Activated CD8-positive, alpha-beta T cell treated with anti-CD3 and anti-CD28 coated beads for 36 hours (primary cell): ENCODE data around the gene PLEKHH3. TPM values are rescaled to one million over a fixed set of nuclear protein-coding genes. Genes with fewer than 3 reads are reported as not detected.

ENCODE experiments used
- ATAC-seq: fragments of 200-7000 bp; cut with Tn5 transposase; one replicate; pipeline ENCODE4 v1.10.0; 2021; ENCODE audit warnings: mild to moderate bottlenecking, moderate library complexity
- CTCF ChIA-PET: fragments of 350-600 bp; sonication (Branson Sonifier 250); formaldehyde crosslinking; loops from one replicate; lab custom pipeline; 2021; ENCODE audit warnings: antibody characterized with exemption; lab: Charles Lee
- POLR2A ChIA-PET: fragments of 350-600 bp; sonication (Branson Sonifier 250); formaldehyde crosslinking; loops from one replicate; lab custom pipeline; 2021; ENCODE audit warnings: antibody characterized with exemption; lab: Charles Lee
- DNase-seq: peaks from one replicate; pipeline ENCODE4 v3.0.0-alpha.2; 2020
- H3K27ac Mint-ChIP-seq: one replicate; pipeline ENCODE4 v1.8.0; 2021; ENCODE audit warnings: mild to moderate bottlenecking, mixed read lengths
- H3K27me3 Mint-ChIP-seq: one replicate; pipeline ENCODE4 v1.8.0; 2021; ENCODE audit warnings: mixed read lengths
- H3K36me3 Mint-ChIP-seq: one replicate; pipeline ENCODE4 v1.8.0; 2021; ENCODE audit warnings: low read depth, mixed read lengths
- H3K4me1 Mint-ChIP-seq: one replicate; pipeline ENCODE4 v1.8.0; 2021; ENCODE audit warnings: low read depth, mixed read lengths
- H3K4me3 Mint-ChIP-seq: one replicate; pipeline ENCODE4 v1.8.0; 2021; ENCODE audit warnings: mild to moderate bottlenecking, moderate library complexity, mixed read lengths
- H3K9me3 Mint-ChIP-seq: one replicate; pipeline ENCODE4 v1.8.0; 2021; ENCODE audit warnings: mixed read lengths
- CTCF ChIP-seq: fragments of 200-600 bp; IDR thresholded peaks from one replicate; pipeline ENCODE4 v1.8.0; 2022; ENCODE audit warnings: antibody characterized with exemption, mild to moderate bottlenecking
- intact Hi-C: fragments of 100-400 bp; cut with micrococcal nuclease; formaldehyde crosslinking; loops from one replicate; pipeline ENCODE4 v1.10.0; 2022
- total RNA-seq, 2 experiments: library from RNA; stranded (reverse); gene quantifications; one replicate each; pipeline ENCODE4 v1.2.3, GENCODE V29; 2021

Gene PLEKHH3
- total RNA-seq, 2 experiments from 2014 or later: 0.29 to 0.65 TPM

- DNase-seq (no peak), ATAC-seq (no peak)
- ChIA-PET POLR2A (interaction anchor here (1.1 kb wide), 1 partner anchor 106 kb away, joined by 3 read pairs; the partner anchor contains the start of gene MLX), CTCF (interaction anchor here (1.4 to 1.6 kb wide), 4 partner anchors 10 to 95 kb away, joined by 4 to 10 read pairs (median 4); no protein-coding TSS in a partner anchor)
- Mint-ChIP-seq H3K4me1 (peaks cover 31% of the 10 kb centered on the region), H3K4me3 (no peak overlapping the region), H3K36me3 (no peaks in the 10 kb centered on the region), H3K27ac (no peak overlapping the region), H3K9me3 (no peaks in the 10 kb centered on the region), H3K27me3 (peaks cover 52% of the 10 kb centered on the region)
- intact Hi-C loops: no loop called here
- no peak for TF ChIP-seq CTCF
Measured at GRCh38 chr17:42673266-42673884, 3.4 kb downstream of the PLEKHH3 start.

- intact Hi-C loops: no loop called here
- H3K9me3 Mint-ChIP-seq: no peaks in the 10 kb centered on the region
- H3K27me3 Mint-ChIP-seq: peaks cover 52% of the 10 kb centered on the region
- no peak for DNase-seq
- no peak for ATAC-seq
- H3K36me3 Mint-ChIP-seq: no peaks in the 10 kb centered on the region
- ChIA-PET CTCF (interaction anchor here (1.5 to 2.1 kb wide), 3 partner anchors 8 to 94 kb away, joined by 4 to 9 read pairs (median 8); partner anchors contain the start of gene TUBG2), POLR2A (interaction anchor here (0.9 to 1.1 kb wide), 2 partner anchors 94 to 104 kb away, joined by 3 to 4 read pairs; partner anchors contain the start of gene PSMC3IP)
- no peak overlapping the region for H3K4me3 Mint-ChIP-seq
- no peak for TF ChIP-seq CTCF
- no peak overlapping the region for H3K27ac Mint-ChIP-seq
- peaks cover 23% of the 10 kb centered on the region for H3K4me1 Mint-ChIP-seq
Measured at GRCh38 chr17:42672038-42672437, 4.8 kb downstream of the PLEKHH3 start.

GRCh38 chr17:42670789-42671657 lies 5.8 kb downstream of the PLEKHH3 start:
- Mint-ChIP-seq H3K4me1 (peaks cover 19% of the 10 kb centered on the region), H3K4me3 (peak overlapping the region; percentile 70), H3K9me3 (no peaks in the 10 kb centered on the region), H3K36me3 (peaks cover under 1% of the 10 kb centered on the region), H3K27me3 (peaks cover 51% of the 10 kb centered on the region), H3K27ac (no peak overlapping the region)
- DNase-seq: no peak
- no peak for ATAC-seq
- no peak for TF ChIP-seq CTCF
- POLR2A ChIA-PET: interaction anchor here (0.9 to 1.2 kb wide), 3 partner anchors 8 to 103 kb away, joined by 3 to 4 read pairs (median 4); partner anchors contain the start of genes RETREG3 and TUBG1
- intact Hi-C loops: no loop called here
- CTCF ChIA-PET: interaction anchor here (1.3 to 4.0 kb wide), 4 partner anchors 9 to 93 kb away, joined by 7 to 18 read pairs (median 8); partner anchors contain the start of gene TUBG2

GRCh38 chr17:42669977-42670788 lies 6.6 kb downstream of the PLEKHH3 start:
- DNase-seq (peak; percentile 64), ATAC-seq (peak; percentile 78)
- Mint-ChIP-seq H3K9me3 (no peaks in the 10 kb centered on the region), H3K27ac (no peak overlapping the region), H3K4me1 (peaks cover 19% of the 10 kb centered on the region), H3K4me3 (peak overlapping the region; percentile 70), H3K27me3 (peaks cover 46% of the 10 kb centered on the region), H3K36me3 (peaks cover 7% of the 10 kb centered on the region)
- intact Hi-C loops: no loop called here
- ChIA-PET POLR2A (interaction anchor here (0.5 to 1.6 kb wide), 4 partner anchors 9 to 244 kb away, joined by 3 to 4 read pairs (median 4); partner anchors contain the start of genes RETREG3 and TUBG1), CTCF (interaction anchor here (1.0 to 4.0 kb wide), 7 partner anchors 9 to 92 kb away, joined by 3 to 18 read pairs (median 8); partner anchors contain the start of gene TUBG2)
- TF ChIP-seq CTCF: no peak
